Measurements from ENCODE around the gene OR51B4. TPM values are rescaled to one million over a fixed set of nuclear protein-coding genes. Genes with fewer than 3 reads are reported as not detected.

OR51B4 gene
- total and polyA plus RNA-seq, 2 experiments from 2014 or later, result not detected

GRCh38 chr11:5283882-5284281, 17.9 kb downstream of the OR51B4 start:
- no peaks in the 10 kb centered on the region for H3K4me1 ChIP-seq (ENCODE audit: insufficient read depth)
- no peaks in the 10 kb centered on the region for H3K9me3 Mint-ChIP-seq
- no peak overlapping the region for H2AFZ ChIP-seq
- no peaks in the 10 kb centered on the region for H4K20me1 ChIP-seq (replicated peaks; ENCODE audit: insufficient read depth)
- H3K36me3 ChIP-seq (ENCODE audit: insufficient read depth), result no peaks in the 10 kb centered on the region
- H3K4me3 ChIP-seq, result no peak overlapping the region
- no peak overlapping the region for H3K4me2 ChIP-seq
- H3K4me1 Mint-ChIP-seq, result peaks cover 5% of the 10 kb centered on the region
- no peaks in the 10 kb centered on the region for H3K36me3 Mint-ChIP-seq (ENCODE audit: low read depth)
- ATAC-seq, result no peak
- no peak overlapping the region for H3K27ac Mint-ChIP-seq
- TF ChIP-seq EZH2 (IDR thresholded peaks at IDR 0.05; ENCODE audit: low read depth, unreplicated experiment) (no peak), EZH2phosphoT487 (IDR thresholded peaks at IDR 0.05; ENCODE audit: unreplicated experiment) (no peak)
- TF ChIP-seq, protein P1, sequence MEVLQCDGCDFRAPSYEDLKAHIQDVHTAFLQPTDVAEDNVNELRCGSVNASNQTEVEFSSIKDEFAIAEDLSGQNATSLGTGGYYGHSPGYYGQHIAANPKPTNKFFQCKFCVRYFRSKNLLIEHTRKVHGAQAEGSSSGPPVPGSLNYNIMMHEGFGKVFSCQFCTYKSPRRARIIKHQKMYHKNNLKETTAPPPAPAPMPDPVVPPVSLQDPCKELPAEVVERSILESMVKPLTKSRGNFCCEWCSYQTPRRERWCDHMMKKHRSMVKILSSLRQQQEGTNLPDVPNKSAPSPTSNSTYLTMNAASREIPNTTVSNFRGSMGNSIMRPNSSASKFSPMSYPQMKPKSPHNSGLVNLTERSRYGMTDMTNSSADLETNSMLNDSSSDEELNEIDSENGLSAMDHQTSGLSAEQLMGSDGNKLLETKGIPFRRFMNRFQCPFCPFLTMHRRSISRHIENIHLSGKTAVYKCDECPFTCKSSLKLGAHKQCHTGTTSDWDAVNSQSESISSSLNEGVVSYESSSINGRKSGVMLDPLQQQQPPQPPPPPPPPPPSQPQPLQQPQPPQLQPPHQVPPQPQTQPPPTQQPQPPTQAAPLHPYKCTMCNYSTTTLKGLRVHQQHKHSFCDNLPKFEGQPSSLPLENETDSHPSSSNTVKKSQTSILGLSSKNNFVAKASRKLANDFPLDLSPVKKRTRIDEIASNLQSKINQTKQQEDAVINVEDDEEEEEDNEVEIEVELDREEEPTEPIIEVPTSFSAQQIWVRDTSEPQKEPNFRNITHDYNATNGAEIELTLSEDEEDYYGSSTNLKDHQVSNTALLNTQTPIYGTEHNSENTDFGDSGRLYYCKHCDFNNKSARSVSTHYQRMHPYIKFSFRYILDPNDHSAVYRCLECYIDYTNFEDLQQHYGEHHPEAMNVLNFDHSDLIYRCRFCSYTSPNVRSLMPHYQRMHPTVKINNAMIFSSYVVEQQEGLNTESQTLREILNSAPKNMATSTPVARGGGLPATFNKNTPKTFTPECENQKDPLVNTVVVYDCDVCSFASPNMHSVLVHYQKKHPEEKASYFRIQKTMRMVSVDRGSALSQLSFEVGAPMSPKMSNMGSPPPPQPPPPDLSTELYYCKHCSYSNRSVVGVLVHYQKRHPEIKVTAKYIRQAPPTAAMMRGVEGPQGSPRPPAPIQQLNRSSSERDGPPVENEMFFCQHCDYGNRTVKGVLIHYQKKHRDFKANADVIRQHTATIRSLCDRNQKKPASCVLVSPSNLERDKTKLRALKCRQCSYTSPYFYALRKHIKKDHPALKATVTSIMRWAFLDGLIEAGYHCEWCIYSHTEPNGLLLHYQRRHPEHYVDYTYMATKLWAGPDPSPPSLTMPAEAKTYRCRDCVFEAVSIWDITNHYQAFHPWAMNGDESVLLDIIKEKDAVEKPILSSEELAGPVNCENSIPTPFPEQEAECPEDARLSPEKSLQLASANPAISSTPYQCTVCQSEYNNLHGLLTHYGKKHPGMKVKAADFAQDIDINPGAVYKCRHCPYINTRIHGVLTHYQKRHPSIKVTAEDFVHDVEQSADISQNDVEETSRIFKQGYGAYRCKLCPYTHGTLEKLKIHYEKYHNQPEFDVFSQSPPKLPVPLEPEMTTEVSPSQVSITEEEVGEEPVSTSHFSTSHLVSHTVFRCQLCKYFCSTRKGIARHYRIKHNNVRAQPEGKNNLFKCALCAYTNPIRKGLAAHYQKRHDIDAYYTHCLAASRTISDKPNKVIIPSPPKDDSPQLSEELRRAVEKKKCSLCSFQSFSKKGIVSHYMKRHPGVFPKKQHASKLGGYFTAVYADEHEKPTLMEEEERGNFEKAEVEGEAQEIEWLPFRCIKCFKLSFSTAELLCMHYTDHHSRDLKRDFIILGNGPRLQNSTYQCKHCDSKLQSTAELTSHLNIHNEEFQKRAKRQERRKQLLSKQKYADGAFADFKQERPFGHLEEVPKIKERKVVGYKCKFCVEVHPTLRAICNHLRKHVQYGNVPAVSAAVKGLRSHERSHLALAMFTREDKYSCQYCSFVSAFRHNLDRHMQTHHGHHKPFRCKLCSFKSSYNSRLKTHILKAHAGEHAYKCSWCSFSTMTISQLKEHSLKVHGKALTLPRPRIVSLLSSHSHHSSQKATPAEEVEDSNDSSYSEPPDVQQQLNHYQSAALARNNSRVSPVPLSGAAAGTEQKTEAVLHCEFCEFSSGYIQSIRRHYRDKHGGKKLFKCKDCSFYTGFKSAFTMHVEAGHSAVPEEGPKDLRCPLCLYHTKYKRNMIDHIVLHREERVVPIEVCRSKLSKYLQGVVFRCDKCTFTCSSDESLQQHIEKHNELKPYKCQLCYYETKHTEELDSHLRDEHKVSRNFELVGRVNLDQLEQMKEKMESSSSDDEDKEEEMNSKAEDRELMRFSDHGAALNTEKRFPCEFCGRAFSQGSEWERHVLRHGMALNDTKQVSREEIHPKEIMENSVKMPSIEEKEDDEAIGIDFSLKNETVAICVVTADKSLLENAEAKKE (CRISPR knock-in tag; IDR thresholded peaks at IDR 0.05), result no peak
- DNase-seq (ENCODE audit: low spot score), result no peak
- H3K27ac ChIP-seq (ENCODE audit: low read depth), result no peak overlapping the region
- peaks cover 1% of the 10 kb centered on the region for H3K27me3 Mint-ChIP-seq (ENCODE audit: insufficient read depth, low read depth, poor library complexity)
- H3F3A ChIP-seq (replicated peaks; ENCODE audit: low read depth), result no peaks in the 10 kb centered on the region
- H3K27me3 ChIP-seq (ENCODE audit: insufficient read depth), result no peaks in the 10 kb centered on the region
- no peak overlapping the region for H3K4me3 Mint-ChIP-seq
- H3K79me2 ChIP-seq (replicated peaks; ENCODE audit: insufficient read depth), result no peaks in the 10 kb centered on the region
- peaks cover 8% of the 10 kb centered on the region; the same call in 1 of the 2 replicates for H3K9me2 ChIP-seq (ENCODE audit: insufficient read depth)

- peaks cover 5% of the 10 kb centered on the region for H3K4me1 Mint-ChIP-seq
- H3K9me3 Mint-ChIP-seq, result no peaks in the 10 kb centered on the region
- H3K4me3 Mint-ChIP-seq, result no peak overlapping the region
- Histone ChIP-seq H3K4me1 (ENCODE audit: insufficient read depth) (no peaks in the 10 kb centered on the region), H3K79me2 (replicated peaks; ENCODE audit: insufficient read depth) (no peaks in the 10 kb centered on the region), H4K20me1 (replicated peaks; ENCODE audit: insufficient read depth) (no peaks in the 10 kb centered on the region), H3F3A (replicated peaks; ENCODE audit: low read depth) (no peaks in the 10 kb centered on the region), H3K27ac (ENCODE audit: low read depth) (no peak overlapping the region), H3K27me3 (ENCODE audit: insufficient read depth) (no peaks in the 10 kb centered on the region), H3K4me3 (no peak overlapping the region), H2AFZ (no peak overlapping the region), H3K36me3 (ENCODE audit: insufficient read depth) (no peaks in the 10 kb centered on the region), H3K4me2 (no peak overlapping the region), H3K9me2 (ENCODE audit: insufficient read depth) (peaks cover 8% of the 10 kb centered on the region; the same call in 1 of the 2 replicates)
- no peaks in the 10 kb centered on the region for H3K36me3 Mint-ChIP-seq (ENCODE audit: low read depth)
- ATAC-seq (no peak), DNase-seq (ENCODE audit: low spot score) (no peak)
- peaks cover 1% of the 10 kb centered on the region for H3K27me3 Mint-ChIP-seq (ENCODE audit: insufficient read depth, low read depth, poor library complexity)
- H3K27ac Mint-ChIP-seq, result no peak overlapping the region
- TF ChIP-seq, protein P2, sequence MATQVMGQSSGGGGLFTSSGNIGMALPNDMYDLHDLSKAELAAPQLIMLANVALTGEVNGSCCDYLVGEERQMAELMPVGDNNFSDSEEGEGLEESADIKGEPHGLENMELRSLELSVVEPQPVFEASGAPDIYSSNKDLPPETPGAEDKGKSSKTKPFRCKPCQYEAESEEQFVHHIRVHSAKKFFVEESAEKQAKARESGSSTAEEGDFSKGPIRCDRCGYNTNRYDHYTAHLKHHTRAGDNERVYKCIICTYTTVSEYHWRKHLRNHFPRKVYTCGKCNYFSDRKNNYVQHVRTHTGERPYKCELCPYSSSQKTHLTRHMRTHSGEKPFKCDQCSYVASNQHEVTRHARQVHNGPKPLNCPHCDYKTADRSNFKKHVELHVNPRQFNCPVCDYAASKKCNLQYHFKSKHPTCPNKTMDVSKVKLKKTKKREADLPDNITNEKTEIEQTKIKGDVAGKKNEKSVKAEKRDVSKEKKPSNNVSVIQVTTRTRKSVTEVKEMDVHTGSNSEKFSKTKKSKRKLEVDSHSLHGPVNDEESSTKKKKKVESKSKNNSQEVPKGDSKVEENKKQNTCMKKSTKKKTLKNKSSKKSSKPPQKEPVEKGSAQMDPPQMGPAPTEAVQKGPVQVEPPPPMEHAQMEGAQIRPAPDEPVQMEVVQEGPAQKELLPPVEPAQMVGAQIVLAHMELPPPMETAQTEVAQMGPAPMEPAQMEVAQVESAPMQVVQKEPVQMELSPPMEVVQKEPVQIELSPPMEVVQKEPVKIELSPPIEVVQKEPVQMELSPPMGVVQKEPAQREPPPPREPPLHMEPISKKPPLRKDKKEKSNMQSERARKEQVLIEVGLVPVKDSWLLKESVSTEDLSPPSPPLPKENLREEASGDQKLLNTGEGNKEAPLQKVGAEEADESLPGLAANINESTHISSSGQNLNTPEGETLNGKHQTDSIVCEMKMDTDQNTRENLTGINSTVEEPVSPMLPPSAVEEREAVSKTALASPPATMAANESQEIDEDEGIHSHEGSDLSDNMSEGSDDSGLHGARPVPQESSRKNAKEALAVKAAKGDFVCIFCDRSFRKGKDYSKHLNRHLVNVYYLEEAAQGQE (IDR thresholded peaks at IDR 0.05; ENCODE audit: unreplicated experiment), result no peak
- TF ChIP-seq JUNB (IDR thresholded peaks at IDR 0.05; ENCODE audit: unreplicated experiment) (no peak), STAT1 (IDR thresholded peaks at IDR 0.05; ENCODE audit: unreplicated experiment) (no peak)
These were observed 18.7 kb downstream of the OR51B4 start for GRCh38 chr11:5283086-5283485.
